GM21515 (cell line): ENCODE results near the gene CHMP5.
A peak's percentile ranks its signal among the peaks of the same experiment; 100 is the strongest.

ENCODE experiments used
- ATAC-seq: cut with Tn5 transposase; IDR thresholded peaks from one replicate; pipeline ENCODE4 v1.9.1; 2021; ENCODE audit not compliant: unreplicated experiment

CHMP5 gene

DNA sequence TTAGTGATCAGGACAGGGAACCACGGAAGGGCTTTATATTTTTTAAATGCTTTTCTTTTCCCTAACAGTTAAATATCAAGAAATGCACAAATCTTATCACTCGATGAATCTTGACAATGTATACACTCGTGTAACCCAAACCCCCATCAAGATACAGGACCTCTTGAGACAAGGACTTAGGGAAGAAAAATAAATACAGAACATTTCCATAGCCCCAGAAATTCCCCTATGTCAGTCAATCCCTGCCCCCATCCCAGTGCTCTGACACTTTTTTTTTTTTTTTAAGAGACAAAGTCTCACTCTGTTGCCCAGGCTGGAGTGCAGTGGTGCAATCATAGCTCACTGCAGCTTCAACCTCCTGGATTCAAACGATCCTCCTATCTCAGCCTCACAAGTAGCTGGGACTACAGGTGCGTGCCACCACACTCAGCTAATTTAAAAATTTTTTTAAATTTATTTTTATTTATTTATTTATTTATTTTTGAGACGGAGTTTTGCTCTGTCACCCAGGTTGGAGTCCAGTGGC lies 22.2 kb upstream of the CHMP5 start:
- ATAC-seq, result no peak

DNA sequence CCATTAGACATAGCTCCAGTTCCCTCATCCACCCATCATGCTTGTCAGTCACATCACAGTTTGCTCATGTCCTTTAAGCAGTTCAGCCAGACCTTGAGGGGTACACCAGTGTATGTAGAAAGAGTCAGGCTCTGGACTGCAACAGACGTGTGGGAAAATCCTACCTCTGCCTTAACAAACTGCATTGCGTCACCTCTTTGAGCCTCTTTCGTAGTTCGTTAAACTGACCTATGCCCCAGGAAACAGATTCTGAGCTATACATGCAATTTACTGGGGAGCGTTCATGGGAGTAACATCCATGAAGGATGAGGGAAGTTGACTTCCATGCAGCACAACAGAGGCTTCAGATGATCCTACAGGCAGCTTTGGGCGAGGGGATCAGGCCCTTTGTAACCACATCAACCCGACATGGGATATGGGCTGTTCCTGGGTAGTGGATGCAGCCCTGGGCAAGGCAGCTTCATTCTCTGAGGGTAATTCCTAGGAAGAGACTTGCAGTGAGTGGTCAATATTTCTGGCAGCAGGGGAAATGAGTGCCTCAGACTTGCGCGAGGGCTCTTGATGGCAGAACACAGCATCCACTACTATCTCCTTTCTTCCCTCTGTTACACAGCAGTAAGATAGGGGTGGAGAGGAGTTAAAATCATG lies 20.6 kb upstream of the CHMP5 start:
- no peak for ATAC-seq

DNA sequence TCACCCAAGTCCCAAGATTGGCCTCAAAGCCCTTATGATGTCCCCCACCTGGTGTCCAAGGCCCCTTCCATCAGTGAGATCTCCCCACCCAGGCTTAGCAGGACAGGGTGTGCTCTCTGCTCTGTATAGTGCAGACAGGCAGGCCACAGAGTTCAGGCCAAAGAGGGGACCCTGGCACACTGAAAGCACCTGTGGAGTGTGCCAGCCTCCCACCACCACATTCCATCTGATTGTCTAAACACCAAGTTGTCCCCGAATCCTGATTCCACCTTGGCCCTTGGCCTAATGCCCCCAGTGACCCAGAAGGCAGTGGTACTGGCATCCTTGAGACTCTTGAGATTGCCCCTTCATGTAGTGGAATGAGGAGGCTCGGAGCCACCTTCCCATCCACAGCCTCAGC lies 19.5 kb upstream of the CHMP5 start:
- ATAC-seq, result no peak

DNA sequence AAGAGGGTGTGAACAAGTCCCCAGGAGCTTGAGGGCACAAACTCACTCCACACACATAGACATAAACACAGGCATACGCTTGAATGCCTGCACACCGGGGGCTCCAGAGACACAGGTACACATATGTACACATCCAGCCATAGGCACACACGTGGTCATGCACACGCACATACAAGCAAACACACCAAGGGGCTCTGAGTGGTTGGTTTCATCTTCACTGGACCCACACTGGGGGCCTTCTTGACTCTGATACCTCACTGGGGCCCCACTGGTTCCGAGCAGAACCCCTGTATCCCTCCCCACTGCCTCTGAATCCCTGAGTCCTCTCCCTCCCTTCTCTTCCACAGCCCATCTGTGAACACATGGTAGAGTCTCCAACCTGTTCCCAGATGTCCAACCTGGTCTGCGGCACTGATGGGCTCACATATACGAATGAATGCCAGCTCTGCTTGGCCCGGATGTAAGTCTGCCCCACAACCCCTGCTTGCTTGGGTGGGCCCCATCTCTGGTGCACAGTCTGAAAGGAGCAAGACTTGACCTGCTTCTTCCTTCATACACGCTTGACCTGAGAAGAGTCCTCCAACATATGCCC lies 18.5 kb upstream of the CHMP5 start:
- no peak for ATAC-seq

DNA sequence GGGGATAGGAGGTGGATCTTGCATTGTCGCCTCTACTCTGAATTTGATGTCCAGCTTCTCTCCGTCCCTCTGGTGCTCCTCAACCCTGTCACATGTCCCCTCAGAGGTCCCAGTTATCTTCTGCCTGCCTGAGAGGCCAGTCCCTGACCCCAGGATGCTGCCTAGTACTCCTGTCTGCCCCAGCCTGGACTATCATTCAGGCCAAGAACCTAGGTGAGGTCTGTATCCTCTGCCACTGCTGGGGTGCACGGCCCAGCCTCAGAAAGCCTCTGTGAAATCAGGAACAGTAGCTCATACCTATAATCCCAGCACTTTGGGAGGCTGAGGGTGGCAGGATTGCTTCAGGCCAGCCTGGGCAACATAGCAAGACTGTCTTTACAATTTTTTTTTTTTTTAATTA lies 16.2 kb upstream of the CHMP5 start:
- ATAC-seq, result peak; percentile 16

DNA sequence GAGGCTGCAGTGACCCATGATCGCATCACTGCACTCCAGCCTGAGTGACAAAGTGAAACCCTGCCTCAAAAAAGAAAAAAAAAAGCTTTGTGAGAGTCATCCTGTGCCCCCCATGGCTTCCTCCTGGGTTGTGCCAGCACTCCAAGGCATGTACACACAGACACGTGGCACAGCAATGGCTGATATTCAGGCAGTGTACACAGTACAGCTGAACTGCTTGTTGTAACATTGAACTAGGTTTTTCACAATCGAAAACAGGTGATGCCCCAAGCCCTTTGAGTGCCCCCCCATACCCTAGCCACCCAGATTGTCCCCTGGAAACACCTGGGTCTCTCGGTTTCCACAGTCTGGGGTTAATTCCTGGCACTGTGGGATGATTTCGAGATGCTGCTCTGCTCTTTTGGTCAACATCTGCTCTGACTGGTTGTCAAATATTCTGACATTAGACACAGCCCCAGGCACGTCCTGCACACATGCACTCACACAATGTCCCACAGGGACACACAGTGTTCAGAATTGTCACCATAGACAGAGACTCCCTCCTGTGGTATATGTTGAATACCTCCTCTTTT lies 15.7 kb upstream of the CHMP5 start:
- peak; percentile 48 for ATAC-seq

DNA sequence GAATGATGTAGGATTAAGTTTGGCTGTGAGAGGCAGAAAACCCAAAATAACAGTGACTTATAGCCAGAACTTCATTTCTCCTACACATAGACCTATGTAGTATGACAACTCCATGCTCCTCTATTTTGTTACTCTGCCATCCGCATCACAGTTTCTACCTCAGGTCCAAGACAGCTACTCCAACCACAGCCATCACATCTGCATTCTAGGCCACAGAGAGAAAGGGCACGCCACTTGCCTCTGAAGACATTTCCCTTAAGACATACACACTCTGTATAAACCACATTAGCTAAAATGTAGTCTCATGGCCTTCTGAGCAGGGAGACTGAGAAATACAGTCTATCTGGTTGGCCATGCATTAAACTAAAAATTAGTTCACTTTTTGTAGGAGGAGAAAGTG lies 14.9 kb upstream of the CHMP5 start:
- no peak for ATAC-seq

DNA sequence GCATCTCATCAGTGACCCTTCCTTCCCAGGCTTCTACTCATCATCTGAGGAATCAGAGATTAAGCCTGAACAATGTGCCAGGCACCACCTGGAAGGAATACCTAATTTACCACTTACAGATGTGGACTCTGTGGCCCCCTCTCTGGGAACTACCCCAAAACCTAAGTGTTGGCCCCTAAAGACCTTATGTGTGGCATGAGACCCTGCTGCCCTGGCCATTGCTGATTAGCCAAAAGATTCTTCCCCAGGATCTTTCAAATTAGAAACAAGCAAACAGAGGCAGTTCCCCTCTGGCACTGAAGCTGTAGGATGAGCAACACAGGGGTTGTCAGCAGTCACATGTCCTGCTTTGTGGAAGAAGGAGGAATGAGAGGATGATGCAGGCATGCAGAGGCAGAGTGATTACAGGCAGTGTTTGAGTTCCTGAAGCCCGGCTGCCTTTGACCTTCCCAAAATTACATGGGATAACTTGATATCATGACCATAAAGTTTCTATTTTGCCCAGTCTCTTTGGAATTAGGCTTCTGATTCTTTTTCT lies 14.3 kb upstream of the CHMP5 start:
- ATAC-seq, result no peak

DNA sequence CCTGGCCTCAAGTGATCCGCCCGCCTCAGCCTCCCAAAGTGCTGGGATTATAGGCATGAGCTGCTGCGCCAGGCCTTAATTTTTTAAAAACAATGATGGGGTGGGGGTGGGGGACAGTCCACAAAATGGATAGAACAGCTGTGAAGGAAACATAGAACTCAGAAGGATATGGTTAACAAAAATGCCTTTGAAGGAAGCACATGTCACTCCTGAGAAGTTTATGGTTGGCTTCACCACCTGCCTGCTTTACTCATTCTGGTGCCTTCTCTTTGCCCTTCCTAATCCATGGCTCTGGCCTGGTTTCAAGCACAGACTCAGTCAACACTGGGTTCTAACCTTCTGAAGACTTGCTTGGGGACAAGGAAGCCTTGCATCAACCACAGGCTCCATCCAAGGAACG lies 10.6 kb upstream of the CHMP5 start:
- ATAC-seq, result no peak

DNA sequence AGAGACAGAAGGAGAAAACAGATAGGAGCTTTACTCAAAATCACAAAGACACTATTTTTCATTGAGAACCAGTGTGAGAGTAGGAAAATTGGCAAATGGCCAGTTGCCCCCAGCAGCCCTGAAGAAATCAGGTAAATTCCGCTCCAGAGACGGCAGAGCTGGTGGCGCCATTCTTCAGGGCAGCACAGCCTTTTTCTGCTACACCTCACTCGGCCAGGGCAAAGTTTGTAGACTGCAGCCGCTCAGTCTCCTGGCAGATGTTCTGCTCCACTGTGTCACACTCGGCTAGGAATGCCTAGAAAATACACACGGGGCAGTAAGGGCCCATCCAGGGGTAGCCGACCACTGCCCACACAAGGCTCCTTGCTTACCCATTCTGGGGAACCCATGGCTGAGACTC lies 9.8 kb upstream of the CHMP5 start:
- no peak for ATAC-seq

DNA sequence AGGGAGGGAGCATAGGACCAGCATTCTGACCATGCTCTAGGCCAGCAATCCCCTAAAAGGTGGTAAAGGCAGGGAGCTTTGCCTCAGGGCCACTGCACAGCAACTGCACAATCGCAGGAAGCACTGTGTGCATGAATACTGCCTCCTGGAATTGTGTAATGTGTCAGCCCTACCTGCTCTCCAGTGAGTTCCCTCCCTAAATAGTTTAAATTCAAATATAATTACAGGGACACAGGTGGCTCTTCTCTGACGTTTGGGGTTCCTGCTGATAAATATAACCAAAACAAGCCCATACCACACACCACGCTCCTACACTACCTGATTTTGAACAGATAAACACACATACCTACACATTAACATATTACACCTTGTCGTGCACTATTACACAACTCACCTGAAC lies 9.4 kb upstream of the CHMP5 start:
- no peak for ATAC-seq

DNA sequence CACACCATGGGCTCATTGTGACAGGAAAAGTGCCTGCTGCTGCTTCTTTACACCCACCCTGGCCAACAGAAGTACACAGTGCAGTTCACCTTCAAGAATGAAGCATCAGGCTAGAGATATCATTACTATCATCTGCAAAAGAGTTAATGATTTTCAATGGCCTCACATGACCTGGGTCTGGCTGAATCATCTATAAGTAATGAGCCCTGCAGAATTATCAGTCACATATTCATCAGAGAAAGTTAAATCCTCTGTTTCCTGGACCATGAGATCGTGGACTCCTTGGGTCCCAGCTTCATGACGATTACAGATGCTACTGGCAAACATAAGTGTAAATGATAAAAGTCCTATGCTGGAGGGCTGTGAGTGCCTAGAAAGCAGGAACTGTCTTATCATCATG lies 8.6 kb upstream of the CHMP5 start:
- ATAC-seq, result no peak

DNA sequence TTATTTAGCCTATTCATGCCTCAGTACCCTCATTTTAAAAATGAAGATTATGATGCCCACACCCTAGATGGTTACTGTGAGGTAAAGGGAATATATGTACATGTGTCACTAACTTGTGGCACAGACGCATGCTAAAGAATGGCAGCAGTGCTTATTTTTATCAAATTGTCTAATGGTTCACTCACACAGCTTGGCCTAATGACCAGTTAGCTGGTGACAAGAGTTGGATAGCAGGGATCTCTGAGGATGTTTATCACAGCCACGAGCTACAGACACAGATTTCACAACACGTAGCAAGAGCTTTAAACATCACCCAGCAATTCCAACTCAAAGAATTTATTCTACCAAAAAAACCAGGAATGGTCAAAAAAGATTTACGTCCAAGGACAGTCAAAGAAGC lies 7.6 kb upstream of the CHMP5 start:
- no peak for ATAC-seq

DNA sequence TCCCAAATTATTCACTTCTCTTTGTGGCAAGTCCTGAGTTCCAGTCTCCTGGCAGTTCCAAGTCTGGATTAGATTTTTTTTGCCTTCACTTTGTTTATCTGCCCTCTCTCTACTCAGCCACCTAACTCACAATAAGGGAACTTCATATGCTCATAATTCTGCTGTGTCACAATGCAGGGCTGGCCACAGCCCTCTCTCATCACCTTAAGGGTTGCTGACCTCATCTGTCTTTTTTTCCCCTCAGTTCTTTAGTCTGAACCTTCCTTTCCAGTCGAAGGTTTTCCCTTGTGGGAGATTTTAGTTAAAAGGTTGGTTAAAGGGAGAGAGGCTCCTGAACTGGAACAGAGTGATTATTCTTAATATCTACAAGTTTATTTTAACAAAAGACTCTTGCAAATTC lies 4.5 kb upstream of the CHMP5 start:
- no peak for ATAC-seq

DNA sequence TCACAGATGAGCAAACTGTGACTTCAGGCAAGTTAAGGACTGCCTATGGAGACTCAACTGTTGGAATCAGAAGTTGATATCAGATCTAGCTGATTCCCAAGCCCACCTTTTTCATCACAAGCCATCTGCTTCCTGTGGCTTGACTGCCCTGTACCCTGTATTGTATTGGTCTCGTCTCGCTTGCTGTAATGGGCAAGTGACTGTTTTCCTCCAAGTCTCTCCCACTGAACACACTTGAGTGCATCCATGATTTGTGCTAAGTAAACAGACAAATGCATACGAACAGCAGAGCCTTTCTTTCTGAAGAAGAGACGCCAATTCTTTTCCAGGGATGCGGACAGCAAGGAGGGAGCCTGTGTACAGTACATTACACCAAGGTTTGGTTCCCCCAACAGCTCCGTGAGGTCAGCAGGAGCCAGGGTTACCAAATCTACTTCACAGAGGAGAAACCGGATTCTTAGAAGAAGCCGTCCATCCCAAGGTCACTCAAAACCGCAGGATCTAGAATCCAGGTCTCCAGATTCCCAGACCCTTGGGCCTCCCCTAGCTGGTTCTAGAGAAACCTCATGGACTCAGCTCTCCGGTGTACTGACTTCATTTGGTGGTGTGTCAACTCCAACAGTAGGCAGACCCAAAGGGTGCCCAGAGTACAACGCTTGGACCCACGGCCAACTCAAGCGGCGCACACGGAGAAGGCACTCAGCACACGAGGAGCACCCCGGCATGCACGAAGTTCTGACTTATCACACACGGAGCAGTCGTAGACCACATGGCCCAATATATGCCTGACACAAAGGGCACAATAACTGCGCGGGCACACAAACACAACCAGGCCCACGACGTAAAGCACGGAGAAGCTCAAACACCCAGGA lies 1.5 kb upstream of the CHMP5 start:
- ATAC-seq, result no peak

DNA sequence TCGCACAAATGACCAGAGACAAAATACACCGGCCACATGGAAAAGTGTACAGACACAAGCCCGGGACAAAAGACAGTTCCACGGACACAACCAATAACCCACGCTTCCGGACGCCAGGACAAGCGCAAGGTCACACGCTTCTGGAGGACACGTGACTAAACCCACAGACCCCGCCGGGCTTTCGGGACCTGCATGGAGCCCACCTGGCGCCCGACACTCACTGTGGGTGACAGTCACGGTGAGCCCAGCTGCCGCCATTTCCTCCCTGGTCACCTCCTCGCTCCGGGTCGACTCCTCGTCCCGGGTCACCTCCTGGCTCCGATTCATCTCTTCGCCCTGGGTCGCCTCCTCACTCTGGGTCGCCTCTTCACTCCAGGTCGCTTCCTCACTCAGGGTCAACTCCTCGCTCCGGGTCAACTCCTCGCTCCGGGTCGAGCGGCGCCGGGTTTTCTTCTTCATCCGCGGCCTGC lies 811 bp upstream of the CHMP5 start:
- ATAC-seq, result peak; percentile 27

DNA sequence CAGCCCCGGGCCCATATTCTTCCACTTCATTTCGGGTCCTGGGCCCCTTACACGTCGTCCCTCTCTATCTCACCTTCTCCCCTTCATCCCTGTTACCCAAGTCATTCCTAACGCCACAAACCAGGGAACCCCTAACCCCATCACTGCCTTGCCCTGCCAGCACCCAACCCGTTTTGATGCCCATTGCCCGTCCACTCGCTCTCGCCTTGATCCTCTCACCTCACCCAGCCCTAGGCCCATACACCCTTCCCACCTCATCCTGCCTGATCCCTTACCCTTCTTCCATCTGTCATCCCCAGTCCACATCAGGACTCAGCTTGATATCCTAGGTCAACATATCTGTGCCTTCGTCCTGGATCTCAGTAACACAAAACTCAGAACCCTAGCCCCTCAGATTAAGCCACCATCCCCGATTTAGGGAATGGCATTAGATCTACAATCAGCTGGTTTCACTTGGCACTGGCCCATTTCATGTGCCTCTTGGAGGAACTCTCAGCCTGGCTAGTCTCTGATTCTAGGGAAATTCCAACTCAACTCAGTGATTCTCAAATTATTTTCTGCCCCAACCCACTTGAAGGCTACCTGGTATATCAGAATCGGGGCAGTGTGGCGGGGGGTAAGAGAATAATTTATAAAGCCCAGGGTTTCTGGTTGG lies 489 bp downstream of the CHMP5 start:
- ATAC-seq, result no peak

DNA sequence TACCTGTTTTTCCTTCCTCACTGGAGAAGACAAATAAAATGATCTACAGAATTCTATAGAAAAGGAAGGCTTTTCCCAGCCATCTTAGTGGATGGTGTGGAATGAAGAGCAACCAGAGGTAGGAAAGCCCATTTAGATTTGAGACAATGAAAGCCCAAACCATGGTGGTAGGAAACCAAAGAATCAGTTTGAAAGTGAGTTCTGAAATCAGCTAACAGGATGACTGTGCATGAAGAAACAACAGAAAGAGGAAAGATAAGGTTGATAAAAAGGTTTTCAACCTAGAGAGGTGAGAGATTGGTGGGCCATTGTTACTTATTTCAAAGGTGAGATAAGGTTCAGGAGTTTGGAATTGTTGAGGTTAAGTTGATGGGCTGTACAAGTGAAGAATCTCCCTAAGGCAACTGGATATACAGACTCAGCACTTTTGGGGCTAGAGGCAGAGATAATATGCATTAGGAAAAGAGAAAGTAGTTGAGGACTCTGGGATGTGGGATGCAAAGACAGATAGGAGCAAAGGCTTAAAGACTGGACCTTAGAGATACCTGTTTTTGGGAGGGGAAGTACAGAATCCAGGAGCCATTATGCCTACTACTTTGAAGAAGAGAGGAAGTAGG lies 2.4 kb downstream of the CHMP5 start:
- no peak for ATAC-seq

DNA sequence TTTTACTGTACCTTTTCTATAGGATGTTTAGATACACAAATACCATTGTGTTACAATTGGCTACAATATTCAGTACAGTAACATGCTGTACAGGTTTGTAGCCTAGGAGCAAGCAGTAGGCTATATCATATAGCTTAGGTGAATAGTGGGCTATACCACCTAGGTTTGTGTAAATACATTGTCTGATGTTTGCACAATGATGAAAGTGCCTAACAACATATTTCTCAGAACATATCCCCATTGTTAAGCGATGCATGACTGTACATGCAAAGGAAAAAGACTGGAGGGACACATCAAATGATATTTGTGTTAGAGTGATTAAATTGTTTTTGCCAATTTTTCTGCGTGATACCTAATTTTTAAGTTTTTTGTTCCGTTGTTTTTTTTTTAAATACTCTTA lies 5.3 kb downstream of the CHMP5 start:
- ATAC-seq, result no peak

DNA sequence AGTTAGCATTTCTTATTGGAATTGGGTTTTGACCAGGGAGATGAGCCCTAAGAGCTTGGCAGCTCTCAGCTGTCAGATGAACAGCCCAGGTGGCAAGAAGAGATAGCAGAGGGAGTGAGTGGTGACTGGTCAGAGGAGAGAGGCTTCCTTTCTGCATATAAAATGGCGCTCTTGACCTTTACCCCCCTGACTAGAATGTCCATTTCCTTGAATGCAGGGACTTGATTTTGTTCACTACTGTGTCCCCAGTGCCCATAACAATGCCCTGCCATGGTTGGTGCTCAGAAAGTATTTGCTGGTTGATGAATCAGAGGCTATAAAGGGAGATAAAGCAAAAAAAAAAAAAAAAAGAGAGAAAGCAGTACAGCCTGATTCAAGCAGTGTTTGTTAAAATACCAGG lies 7.2 kb downstream of the CHMP5 start:
- no peak for ATAC-seq
